Spinal cord (tissue), 10 donors: Measurements from ENCODE around the gene PIK3C2G. TPM values are rescaled to one million over a fixed set of nuclear protein-coding genes. Genes with fewer than 3 reads are reported as not detected.
"Not testable (repeated sequence)": the region's sequence is repeated elsewhere in the genome, so short reads cannot be mapped to it uniquely, and the experiment has no call there.

ENCODE experiments used
- DNase-seq, 6 donors: peaks; one replicate each; pipeline versions ENCODE4 v3.0.0 to v3.0.0-alpha.2; 2013 to 2015; ENCODE audit warnings: low spot score in 6 of 6, low read depth in 4 of 6
- H3K27ac ChIP-seq: one replicate; pipeline ENCODE4 v1.5.1; 2013; ENCODE audit warnings: low read depth, low read length, control low read depth
- H3K27me3 ChIP-seq: one replicate; pipeline ENCODE4 v1.6.1; 2013; ENCODE audit warnings: low read length; ENCODE audit not compliant: control insufficient read depth, insufficient read depth
- H3K36me3 ChIP-seq: one replicate; pipeline ENCODE4 v1.6.1; 2013; ENCODE audit warnings: low read length; ENCODE audit not compliant: control insufficient read depth, insufficient read depth
- H3K4me1 ChIP-seq: one replicate; pipeline ENCODE4 v1.6.1; 2013; ENCODE audit warnings: low read length; ENCODE audit not compliant: control insufficient read depth, insufficient read depth
- H3K4me3 ChIP-seq: one replicate; pipeline ENCODE4 v1.5.1; 2013; ENCODE audit warnings: low read depth, low read length, control low read depth
- H3K9me3 ChIP-seq: one replicate; pipeline ENCODE4 v1.6.1; 2013; ENCODE audit warnings: low read length; ENCODE audit not compliant: control insufficient read depth, insufficient read depth
- whole genome bisulfite sequencing: methylation state at CpG from one replicate; pipeline ENCODE4 v1.1.5; 2013; ENCODE audit warnings: missing lambda C conversion rate; ENCODE audit not compliant: insufficient coverage; 5-methylcytosine and 5-hydroxymethylcytosine counted together
- polyA plus RNA-seq, 2 donors: library from polyadenylated mRNA; unstranded; fragments of 120-200 nt; gene quantifications; one replicate each; pipeline ENCODE4 v1.2.1, GENCODE V29; 2013; ENCODE audit not compliant: insufficient read length in 2 of 2
- total RNA-seq, 2 donors: library from RNA; depleted of rRNA in 1 of 2; stranded (reverse); fragments of 120-200 nt in 1 of 2; fragments of >200 nt in 1 of 2; gene quantifications; one replicate each; pipeline versions ENCODE4 v1.2.3 to v1.2.4, GENCODE V29; 2013 to 2014
- donor health status: healthy.

Gene PIK3C2G
- total and polyA plus RNA-seq, 4 donors: 0.14 to 0.40 (median 0.19) TPM

GRCh38 chr12:18254081-18254480, 7.2 kb upstream of the PIK3C2G start:
- H3K27ac ChIP-seq: no peak overlapping the region
- WGBS: no CpG with 5 or more reads among the region's 1 CpG
- H3K4me1 ChIP-seq: no peaks in the 10 kb centered on the region
- no peaks in the 10 kb centered on the region for H3K27me3 ChIP-seq
- H3K9me3 ChIP-seq: peaks cover 1% of the 10 kb centered on the region
- no peak overlapping the region for H3K4me3 ChIP-seq
- no peak for DNase-seq
- no peaks in the 10 kb centered on the region for H3K36me3 ChIP-seq

- not testable (repeated sequence) for H3K4me1 ChIP-seq, H3K4me3 ChIP-seq, H3K27me3 ChIP-seq, H3K27ac ChIP-seq, H3K9me3 ChIP-seq, H3K36me3 ChIP-seq, DNase-seq
- 50% methylated on average over 2 of the region's 6 CpGs for WGBS
These were observed 6.3 kb upstream of the PIK3C2G start for GRCh38 chr12:18255004-18255403.

GRCh38 chr12:18257251-18257650, 4.1 kb upstream of the PIK3C2G start:
- no peaks in the 10 kb centered on the region for H3K27me3 ChIP-seq
- H3K36me3 ChIP-seq: no peaks in the 10 kb centered on the region
- H3K4me3 ChIP-seq: no peak overlapping the region
- H3K9me3 ChIP-seq: peaks cover 1% of the 10 kb centered on the region
- DNase-seq: no peak
- no peak overlapping the region for H3K27ac ChIP-seq
- H3K4me1 ChIP-seq: no peaks in the 10 kb centered on the region
- WGBS: 67% methylated on average over 1 of the region's 3 CpGs

DNA sequence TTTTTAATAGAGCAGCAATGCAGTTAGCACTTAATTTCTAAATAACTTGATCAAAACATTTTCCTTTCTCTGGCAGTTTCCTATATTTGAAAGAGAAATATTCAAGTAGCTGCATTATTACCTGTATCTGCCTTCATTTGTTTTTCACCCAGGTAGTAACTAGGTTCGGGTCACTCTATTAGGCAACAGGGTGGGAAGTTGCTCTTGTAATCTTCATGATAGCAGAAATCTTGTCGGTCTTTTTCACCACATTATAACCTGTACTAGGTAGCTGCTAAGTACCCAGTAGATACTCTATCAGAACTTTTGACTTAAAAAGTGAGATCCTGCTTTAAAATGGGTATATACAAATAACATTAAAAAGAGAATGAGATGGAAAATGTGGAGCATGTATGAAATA, 2.4 kb upstream of the PIK3C2G start:
- WGBS: no CpG with 5 or more reads among the region's 2 CpGs
- no peak overlapping the region for H3K27ac ChIP-seq
- H3K27me3 ChIP-seq: no peaks in the 10 kb centered on the region
- DNase-seq: no peak
- no peak overlapping the region for H3K4me3 ChIP-seq
- no peaks in the 10 kb centered on the region for H3K36me3 ChIP-seq
- no peaks in the 10 kb centered on the region for H3K4me1 ChIP-seq
- peaks cover 1% of the 10 kb centered on the region for H3K9me3 ChIP-seq

DNA sequence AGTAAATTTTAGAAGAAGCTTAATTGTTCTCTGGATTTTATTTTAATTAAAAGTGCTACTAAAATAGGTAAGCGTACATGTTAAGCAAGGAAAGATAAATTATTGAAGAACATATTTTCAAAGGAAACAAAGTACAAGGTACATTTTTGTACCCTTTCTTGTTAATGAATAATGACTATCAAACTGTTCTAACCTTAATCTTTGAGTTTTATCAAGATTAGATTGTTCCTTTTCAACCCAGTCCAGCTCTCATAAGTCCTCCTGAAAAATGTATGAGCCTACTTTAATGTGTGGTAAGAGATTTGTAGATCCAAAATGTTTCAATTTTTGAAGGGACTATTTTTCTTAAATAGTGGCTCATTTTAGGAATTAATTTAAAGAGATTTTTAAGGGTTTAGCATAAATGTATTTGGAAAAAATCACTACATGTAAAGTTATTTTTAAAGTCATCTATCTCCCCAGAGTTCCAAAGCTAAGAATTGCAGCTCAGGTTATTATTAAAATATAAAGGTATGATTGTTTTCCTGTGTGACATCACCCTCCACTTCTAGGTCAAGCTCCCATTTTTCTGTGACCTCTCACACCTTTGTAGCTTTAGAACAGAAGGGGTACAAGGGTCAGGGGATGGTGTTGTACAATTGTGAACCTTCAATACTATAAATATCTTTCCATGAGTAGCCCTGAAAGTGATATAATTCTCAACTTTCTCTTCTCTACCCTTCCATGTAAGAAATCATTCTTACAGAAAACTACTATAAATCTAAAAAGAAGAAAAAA, 1.2 kb upstream of the PIK3C2G start:
- H3K36me3 ChIP-seq: no peaks in the 10 kb centered on the region
- DNase-seq: no peak
- H3K27me3 ChIP-seq: no peaks in the 10 kb centered on the region
- no CpG with 5 or more reads among the region's 1 CpG for WGBS
- H3K9me3 ChIP-seq: peaks cover 1% of the 10 kb centered on the region
- H3K4me3 ChIP-seq: no peak overlapping the region
- no peak overlapping the region for H3K27ac ChIP-seq
- H3K4me1 ChIP-seq: no peaks in the 10 kb centered on the region

GRCh38 chr12:18261906-18262305, 588 bp downstream of the PIK3C2G start:
- H3K36me3 ChIP-seq: no peaks in the 10 kb centered on the region
- WGBS: no CpG with 5 or more reads among the region's 5 CpGs
- H3K9me3 ChIP-seq: no peaks in the 10 kb centered on the region
- no peak overlapping the region for H3K27ac ChIP-seq
- no peak for DNase-seq
- H3K27me3 ChIP-seq: no peaks in the 10 kb centered on the region
- no peak overlapping the region for H3K4me3 ChIP-seq
- H3K4me1 ChIP-seq: no peaks in the 10 kb centered on the region

DNA sequence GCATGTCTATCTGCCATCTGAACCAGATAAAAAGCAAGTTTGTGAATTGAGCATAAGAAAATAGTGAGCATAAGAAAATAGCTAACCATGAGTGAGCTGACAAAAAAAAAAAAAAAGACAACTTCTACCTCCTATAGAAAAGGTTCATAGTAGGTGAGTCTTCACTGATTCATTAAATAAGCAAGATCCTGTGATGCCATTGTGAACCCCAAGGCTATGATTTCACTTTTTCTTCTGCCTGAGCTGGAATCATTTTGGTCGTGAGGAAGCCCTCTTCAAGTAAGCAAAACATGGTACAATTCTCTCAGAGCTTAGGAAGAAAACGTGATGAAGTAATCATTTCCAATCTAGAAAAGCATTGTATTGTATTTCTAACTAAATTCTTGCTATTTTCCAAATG, 1.2 kb downstream of the PIK3C2G start:
- no CpG with 5 or more reads among the region's 2 CpGs for WGBS
- H3K4me1 ChIP-seq: no peaks in the 10 kb centered on the region
- no peak overlapping the region for H3K27ac ChIP-seq
- H3K36me3 ChIP-seq: no peaks in the 10 kb centered on the region
- H3K4me3 ChIP-seq: no peak overlapping the region
- H3K27me3 ChIP-seq: no peaks in the 10 kb centered on the region
- no peak for DNase-seq
- H3K9me3 ChIP-seq: no peaks in the 10 kb centered on the region

DNA sequence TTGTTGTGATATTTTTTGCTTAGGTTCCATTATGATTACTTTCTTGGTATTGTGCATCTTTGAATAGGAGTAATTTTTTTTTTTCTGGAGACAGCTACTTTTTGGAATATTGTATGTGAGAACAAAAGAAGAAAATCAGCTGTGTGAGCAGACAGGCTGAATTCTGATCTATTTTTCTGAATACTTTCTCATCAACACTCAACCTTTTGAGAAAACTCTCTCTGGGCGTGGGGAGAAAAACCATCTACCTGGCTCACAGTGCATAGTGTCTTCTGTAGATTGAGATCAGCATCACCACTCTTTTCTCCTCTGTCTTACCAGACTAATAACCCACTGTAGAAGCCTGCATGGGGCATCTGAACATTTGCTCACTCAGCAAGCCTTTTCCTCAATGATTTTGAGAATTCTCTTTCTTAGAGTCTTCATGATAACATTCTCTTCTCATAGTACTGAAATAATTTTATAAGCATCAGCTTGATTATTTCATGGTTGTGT, 3.3 kb downstream of the PIK3C2G start:
- Histone ChIP-seq H3K4me3 (no peak overlapping the region), H3K27ac (no peak overlapping the region), H3K27me3 (no peaks in the 10 kb centered on the region), H3K4me1 (no peaks in the 10 kb centered on the region), H3K9me3 (no peaks in the 10 kb centered on the region), H3K36me3 (no peaks in the 10 kb centered on the region)
- no peak for DNase-seq
- WGBS: no CpG with 5 or more reads among the region's 1 CpG

- H3K36me3 ChIP-seq: no peaks in the 10 kb centered on the region
- no peaks in the 10 kb centered on the region for H3K27me3 ChIP-seq
- H3K4me1 ChIP-seq: no peaks in the 10 kb centered on the region
- no peak overlapping the region for H3K4me3 ChIP-seq
- no peak for DNase-seq
- H3K27ac ChIP-seq: no peak overlapping the region
- WGBS: 84% methylated on average over 6 of the region's 9 CpGs
- no peaks in the 10 kb centered on the region for H3K9me3 ChIP-seq
These were observed 6.2 kb downstream of the PIK3C2G start for GRCh38 chr12:18267427-18268099.

- H3K9me3 ChIP-seq: no peaks in the 10 kb centered on the region
- no peak overlapping the region for H3K27ac ChIP-seq
- no peaks in the 10 kb centered on the region for H3K4me1 ChIP-seq
- no peak for DNase-seq
- no peaks in the 10 kb centered on the region for H3K36me3 ChIP-seq
- 64% methylated on average over 2 of the region's 3 CpGs for WGBS
- H3K4me3 ChIP-seq: no peak overlapping the region
- no peaks in the 10 kb centered on the region for H3K27me3 ChIP-seq
These were observed 9.7 kb downstream of the PIK3C2G start for GRCh38 chr12:18270958-18271460.
